Neural cell (in vitro differentiated cells): ENCODE measurements around the gene VPS39.

Experiments used
- CTCF ChIP-seq: fragments of 450-650 bp; IDR thresholded peaks from 2 replicates; pipeline ENCODE4 v1.5.1; 2014; ENCODE audit warnings: antibody characterized with exemption, mild to moderate bottlenecking, moderate library complexity; ENCODE audit not compliant: poor library complexity, severe bottlenecking
- EP300 ChIP-seq: fragments of 450-650 bp; conservative IDR thresholded peaks from 2 replicates; pipeline ENCODE4 v1.6.1; 2014; ENCODE audit warnings: antibody characterized with exemption, mild to moderate bottlenecking, moderate library complexity; ENCODE audit not compliant: poor library complexity, severe bottlenecking
- EZH2 ChIP-seq: fragments of 200-600, 300-800 bp; shearing (Covaris generic), sonication (generic); IDR thresholded peaks from 2 replicates; pipeline ENCODE4 v1.6.1; 2014; ENCODE audit warnings: antibody characterized with exemption, low read length, borderline replicate concordance, mild to moderate bottlenecking; ENCODE audit not compliant: insufficient read depth, poor library complexity, severe bottlenecking
- MXI1 ChIP-seq: fragments of 450-650 bp; conservative IDR thresholded peaks from 2 replicates; pipeline ENCODE4 v1.6.1; 2014; ENCODE audit warnings: antibody characterized with exemption, mild to moderate bottlenecking; ENCODE audit not compliant: poor library complexity, severe bottlenecking
- POLR2AphosphoS5 ChIP-seq: IDR thresholded peaks from 2 replicates; pipeline ENCODE4 v1.6.1; 2012
- RAD21 ChIP-seq: fragments of 450-650 bp; conservative IDR thresholded peaks from 2 replicates; pipeline ENCODE4 v1.6.1; 2014; ENCODE audit warnings: antibody characterized with exemption, mild to moderate bottlenecking, moderate library complexity
- REST ChIP-seq: IDR thresholded peaks from 2 replicates; pipeline ENCODE4 v1.6.1; 2012; ENCODE audit warnings: borderline replicate concordance
- SMC3 ChIP-seq: fragments of 450-650 bp; conservative IDR thresholded peaks from 2 replicates; pipeline ENCODE4 v1.6.1; 2014; ENCODE audit warnings: antibody characterized with exemption, mild to moderate bottlenecking, moderate library complexity; ENCODE audit not compliant: poor library complexity
- TAF1 ChIP-seq: IDR thresholded peaks from 2 replicates; pipeline ENCODE4 v1.6.1; 2012; ENCODE audit warnings: low read depth

GRCh38 chr15:42182328-42182886 is 25.7 kb downstream of the VPS39 start:
- TF ChIP-seq CTCF (no peak), EZH2 (no peak), EP300 (no peak), POLR2AphosphoS5 (no peak), REST (no peak), RAD21 (no peak), SMC3 (no peak), TAF1 (no peak), MXI1 (no peak)
